ENCODE data around the gene ITGBL1.

DNA sequence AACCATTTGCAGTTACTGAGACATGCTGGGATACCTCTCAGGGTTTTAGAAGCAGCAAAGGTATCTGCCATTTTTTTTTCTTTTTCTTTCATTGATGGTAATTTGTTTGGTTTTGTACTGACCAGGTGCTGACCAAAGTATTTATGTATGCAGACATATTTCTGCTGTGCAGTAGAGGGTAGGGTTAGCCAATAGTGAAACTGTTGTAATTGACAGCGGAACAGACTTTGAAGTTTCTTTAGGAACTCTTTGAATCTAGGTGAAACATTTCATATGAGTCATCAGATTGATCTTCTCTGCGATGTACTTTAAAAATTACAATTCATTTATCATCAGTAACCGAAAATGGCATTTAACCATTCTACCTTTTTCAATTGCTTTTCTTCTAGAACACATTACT is 63.0 kb downstream of the ITGBL1 start:
- TF ChIP-seq, protein P1, sequence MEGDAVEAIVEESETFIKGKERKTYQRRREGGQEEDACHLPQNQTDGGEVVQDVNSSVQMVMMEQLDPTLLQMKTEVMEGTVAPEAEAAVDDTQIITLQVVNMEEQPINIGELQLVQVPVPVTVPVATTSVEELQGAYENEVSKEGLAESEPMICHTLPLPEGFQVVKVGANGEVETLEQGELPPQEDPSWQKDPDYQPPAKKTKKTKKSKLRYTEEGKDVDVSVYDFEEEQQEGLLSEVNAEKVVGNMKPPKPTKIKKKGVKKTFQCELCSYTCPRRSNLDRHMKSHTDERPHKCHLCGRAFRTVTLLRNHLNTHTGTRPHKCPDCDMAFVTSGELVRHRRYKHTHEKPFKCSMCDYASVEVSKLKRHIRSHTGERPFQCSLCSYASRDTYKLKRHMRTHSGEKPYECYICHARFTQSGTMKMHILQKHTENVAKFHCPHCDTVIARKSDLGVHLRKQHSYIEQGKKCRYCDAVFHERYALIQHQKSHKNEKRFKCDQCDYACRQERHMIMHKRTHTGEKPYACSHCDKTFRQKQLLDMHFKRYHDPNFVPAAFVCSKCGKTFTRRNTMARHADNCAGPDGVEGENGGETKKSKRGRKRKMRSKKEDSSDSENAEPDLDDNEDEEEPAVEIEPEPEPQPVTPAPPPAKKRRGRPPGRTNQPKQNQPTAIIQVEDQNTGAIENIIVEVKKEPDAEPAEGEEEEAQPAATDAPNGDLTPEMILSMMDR (IDR thresholded peaks at IDR 0.05): no peak
- TF ChIP-seq POLR2A (IDR thresholded peaks at IDR 0.05) (no peak), EP300 (IDR thresholded peaks at IDR 0.05) (no peak)

Data from ovary (tissue), 3 donors.